Keratinocyte (primary cell): ENCODE results near the gene WDR19. TPM values are rescaled to one million over a fixed set of nuclear protein-coding genes. Genes with fewer than 3 reads are reported as not detected.

Experiments used
- DNase-seq: peaks from one replicate; pipeline ENCODE4 v3.0.0-alpha.2; 2011; ENCODE audit warnings: low read depth, missing footprints, low spot score
- FAIRE-seq: peaks from 2 replicates; lab custom pipeline; 2011; peaks lifted over from hg19 to GRCh38; lab: Jason Lieb, UNC
- H2AFZ ChIP-seq: 2 replicates; pipeline ENCODE4 v1.6.0; 2012; ENCODE audit warnings: low read length, control low read depth, inconsistent platforms; ENCODE audit not compliant: control insufficient read depth
- H3K27ac ChIP-seq: 2 replicates; pipeline ENCODE4 v1.5.1; 2011; ENCODE audit warnings: low read length; ENCODE audit not compliant: control insufficient read depth, insufficient read depth
- H3K27me3 ChIP-seq: 3 replicates; pipeline ENCODE4 v1.6.0; 2011; ENCODE audit warnings: low read length; ENCODE audit not compliant: control insufficient read depth, insufficient read depth; ENCODE audit errors: extremely low read depth
- H3K36me3 ChIP-seq, 2 experiments: 2 replicates in 1 of 2; 3 replicates in 1 of 2; pipeline ENCODE4 v1.5.1; 2011; ENCODE audit warnings: low read length in 2 of 2, mild to moderate bottlenecking in 1 of 2; ENCODE audit not compliant: control insufficient read depth in 2 of 2, insufficient read depth in 2 of 2; ENCODE audit errors: extremely low read depth in 1 of 2
- H3K4me1 ChIP-seq: 3 replicates; pipeline ENCODE4 v1.5.1; 2011; ENCODE audit warnings: low read length; ENCODE audit not compliant: control insufficient read depth, insufficient read depth; ENCODE audit errors: extremely low read depth
- H3K4me2 ChIP-seq: 3 replicates; pipeline ENCODE4 v1.6.0; 2011; ENCODE audit warnings: low read depth, low read length; ENCODE audit not compliant: control insufficient read depth, insufficient read depth; ENCODE audit errors: extremely low read depth
- H3K4me3 ChIP-seq, 3 experiments: fragments of 200-600 bp in 1 of 3; sonication (generic) in 1 of 3; 2 replicates in 2 of 3; 3 replicates in 1 of 3; pipeline ENCODE4 v1.5.1; 2011 to 2016; ENCODE audit warnings: low read length in 3 of 3, mild to moderate bottlenecking in 3 of 3, control low read depth in 2 of 3, inconsistent platforms in 1 of 3, low read depth in 1 of 3, mixed read lengths in 1 of 3, mixed run types in 1 of 3, moderate library complexity in 1 of 3; ENCODE audit not compliant: control insufficient read depth in 2 of 3, insufficient read depth in 2 of 3; ENCODE audit errors: extremely low read depth in 1 of 3
- H3K79me2 ChIP-seq: 2 replicates; pipeline ENCODE4 v1.6.0; 2012; ENCODE audit warnings: low read length; ENCODE audit not compliant: control insufficient read depth, insufficient read depth
- H3K9ac ChIP-seq: 3 replicates; pipeline ENCODE4 v1.6.0; 2011; ENCODE audit warnings: low read length; ENCODE audit not compliant: control insufficient read depth, insufficient read depth; ENCODE audit errors: extremely low read depth
- H3K9me1 ChIP-seq: 3 replicates; pipeline ENCODE4 v1.6.0; 2011; ENCODE audit warnings: low read length; ENCODE audit not compliant: control insufficient read depth, insufficient read depth; ENCODE audit errors: extremely low read depth
- H3K9me3 ChIP-seq: 2 replicates; pipeline ENCODE4 v1.5.1; 2012; ENCODE audit warnings: low read depth, low read length; ENCODE audit not compliant: control insufficient read depth
- H4K20me1 ChIP-seq: 3 replicates; pipeline ENCODE4 v1.6.0; 2011; ENCODE audit warnings: low read length; ENCODE audit not compliant: control insufficient read depth, insufficient read depth; ENCODE audit errors: extremely low read depth
- CTCF ChIP-seq, 3 experiments: IDR thresholded peaks in 1 of 3; conservative IDR thresholded peaks in 1 of 3; optimal IDR thresholded peaks in 1 of 3; 2 replicates in 2 of 3; 3 replicates in 1 of 3; pipeline versions ENCODE3 to v1.5.1; 2011; ENCODE audit warnings: low read length in 3 of 3, mild to moderate bottlenecking in 3 of 3, moderate library complexity in 2 of 3, control low read depth in 1 of 3, inconsistent platforms in 1 of 3; ENCODE audit not compliant: insufficient read depth in 2 of 3; ENCODE audit errors: extremely low read depth in 1 of 3
- EZH2 ChIP-seq: IDR thresholded peaks from one replicate; pipeline ENCODE4 v1.6.1; 2012; ENCODE audit warnings: inconsistent platforms, mild to moderate bottlenecking, low read length, moderate library complexity
- dilution Hi-C: fragments of 300-500 bp; cut with MboI; formaldehyde crosslinking; loops from one replicate; pipeline ENCODE4 v1.7.0; 2020; ENCODE audit warnings: low sequenced_read_pairs; ENCODE audit not compliant: extremely low pct_ligation_motif_present
- polyA minus RNA-seq, 3 experiments: library from RNA; depleted of rRNA, polyadenylated mRNA; stranded (reverse); fragments of >200 nt; gene quantifications; 1 replicate in 1 of 3; 2 replicates in 1 of 3; 3 replicates in 1 of 3; pipeline ENCODE4 v1.2.3, GENCODE V29; 2011
- polyA plus RNA-seq, 5 experiments: library from polyadenylated mRNA; depleted of rRNA in 3 of 5; stranded (reverse) in 3 of 5; stranded (forward) in 1 of 5; unstranded in 1 of 5; fragments of >200 nt; gene quantifications; 1 replicate in 1 of 5; 2 replicates in 3 of 5; 3 replicates in 1 of 5; pipeline versions ENCODE4 v1.2.1 to v1.2.3, GENCODE V29; 2011 to 2012; ENCODE audit warnings: missing spikeins in 2 of 5, low read depth in 1 of 5, low replicate concordance in 1 of 5

Gene WDR19
- polyA plus RNA-seq, result 10.2 to 25.3 TPM (median 19.4 TPM) in 3 replicates
- polyA plus RNA-seq (2011; ENCODE audit: low read depth), result 9.3 TPM
- 5.4 and 9.8 TPM in 2 replicates for polyA plus RNA-seq (2011; cell fraction: cytosol; rRNA removed)
- 40.3 and 42.1 TPM in 2 replicates for polyA plus RNA-seq (2011; cell fraction: nucleus; rRNA removed)
- polyA plus RNA-seq (2012; ENCODE audit: low replicate concordance), result 8.1 and 8.3 TPM in 2 replicates
- polyA minus RNA-seq, result 2.6 to 13.4 TPM (median 9.3 TPM) in 3 replicates
- 8.6 TPM for polyA minus RNA-seq (2011; cell fraction: cytosol; rRNA and poly(A)+ RNA removed)
- 14.1 and 18.9 TPM in 2 replicates for polyA minus RNA-seq (2011; cell fraction: nucleus; rRNA and poly(A)+ RNA removed)

GRCh38 chr4:39181905-39182638 is at the start of gene WDR19:
TSS of gene WDR19 (plus strand) at chr4:39182529. CDS start at chr4:39182558, 29 bp downstream.
- Histone ChIP-seq H3K4me2 (peak within 1 kb of the TSS; percentile 88), H3K36me3 (no peaks in the 10 kb centered on the region), H3K9ac (peak within 1 kb of the TSS; percentile 77), H3K4me1 (peaks cover 8% of the 10 kb centered on the region), H2AFZ (peak within 1 kb of the TSS; percentile 96), H3K4me3 (peak within 1 kb of the TSS; percentile 75 to 86 (median 84)), H3K27me3 (no peaks in the 10 kb centered on the region), H3K9me1 (no peaks in the 10 kb centered on the region), H3K27ac (peak within 1 kb of the TSS; percentile 77), H3K79me2 (no peaks in the 10 kb centered on the region), H4K20me1 (no peaks in the 10 kb centered on the region), H3K9me3 (no peaks in the 10 kb centered on the region)
- dilution Hi-C loops, result no loop called here
- FAIRE-seq (peak; percentile 75), DNase-seq (peak; percentile 93)
- TF ChIP-seq EZH2, result no peak
- peak; percentile 32 to 46 (median 39) for TF ChIP-seq CTCF (optimal IDR thresholded peaks at IDR 0.05 in 1 of 3, IDR thresholded peaks at IDR 0.05 in 1 of 3, conservative IDR thresholded peaks at IDR 0.05 in 1 of 3; ENCODE audit: extremely low read depth in 1 of 3, insufficient read depth in 2 of 3, low read length in 3 of 3)

DNA sequence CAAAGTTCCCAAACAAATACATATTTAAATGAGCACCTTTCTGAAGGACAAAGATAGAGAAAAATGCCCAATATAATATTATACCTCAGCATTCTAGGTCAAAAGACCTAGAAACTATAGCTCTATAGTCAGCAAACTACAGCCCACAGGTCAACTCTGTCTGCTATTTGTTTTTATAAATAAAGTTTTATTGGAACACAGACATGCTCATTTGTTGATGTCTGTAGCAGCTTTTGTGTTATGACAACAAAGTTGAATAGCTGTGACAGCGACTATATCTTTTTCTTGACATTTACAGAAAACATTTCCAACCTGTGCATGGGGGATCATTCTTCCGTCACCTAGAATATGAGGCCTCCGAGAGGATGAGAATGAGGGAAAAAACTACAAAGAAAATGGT is 48.7 kb upstream of the WDR19 start:
- Histone ChIP-seq H2AFZ (no peak overlapping the region), H3K9ac (no peak overlapping the region), H3K27me3 (no peaks in the 10 kb centered on the region), H3K36me3 (no peaks in the 10 kb centered on the region), H3K4me2 (no peak overlapping the region), H3K27ac (no peak overlapping the region), H3K4me3 (no peak overlapping the region), H3K79me2 (no peaks in the 10 kb centered on the region), H3K9me1 (no peaks in the 10 kb centered on the region), H4K20me1 (no peaks in the 10 kb centered on the region), H3K9me3 (no peaks in the 10 kb centered on the region), H3K4me1 (peaks cover 5% of the 10 kb centered on the region)
- FAIRE-seq (no peak), DNase-seq (no peak)
- dilution Hi-C loops, result no loop called here
- TF ChIP-seq EZH2, result no peak
- no peak for TF ChIP-seq CTCF (optimal IDR thresholded peaks at IDR 0.05 in 1 of 3, IDR thresholded peaks at IDR 0.05 in 1 of 3, conservative IDR thresholded peaks at IDR 0.05 in 1 of 3; ENCODE audit: extremely low read depth in 1 of 3, insufficient read depth in 2 of 3, low read length in 3 of 3)
